Activated naive CD4-positive, alpha-beta T cell treated with anti-CD3 and anti-CD28 coated beads, Interleukin-2, amount 50 U/mL, for 24 hours (primary cell): ENCODE results near the gene AMOTL2.

Experiments
- H3K27ac Mint-ChIP-seq: one replicate; pipeline ENCODE4 v1.8.0; 2021; ENCODE audit warnings: mild to moderate bottlenecking, mixed read lengths
- H3K27me3 Mint-ChIP-seq: one replicate; pipeline ENCODE4 v1.8.0; 2021; ENCODE audit warnings: mixed read lengths
- H3K36me3 Mint-ChIP-seq: one replicate; pipeline ENCODE4 v1.8.0; 2021; ENCODE audit warnings: mixed read lengths
- H3K4me1 Mint-ChIP-seq: one replicate; pipeline ENCODE4 v1.8.0; 2021; ENCODE audit warnings: mixed read lengths
- H3K4me3 Mint-ChIP-seq: one replicate; pipeline ENCODE4 v1.8.0; 2021; ENCODE audit warnings: mild to moderate bottlenecking, mixed read lengths
- H3K9me3 Mint-ChIP-seq: one replicate; pipeline ENCODE4 v1.8.0; 2021; ENCODE audit warnings: mixed read lengths

Gene AMOTL2

DNA sequence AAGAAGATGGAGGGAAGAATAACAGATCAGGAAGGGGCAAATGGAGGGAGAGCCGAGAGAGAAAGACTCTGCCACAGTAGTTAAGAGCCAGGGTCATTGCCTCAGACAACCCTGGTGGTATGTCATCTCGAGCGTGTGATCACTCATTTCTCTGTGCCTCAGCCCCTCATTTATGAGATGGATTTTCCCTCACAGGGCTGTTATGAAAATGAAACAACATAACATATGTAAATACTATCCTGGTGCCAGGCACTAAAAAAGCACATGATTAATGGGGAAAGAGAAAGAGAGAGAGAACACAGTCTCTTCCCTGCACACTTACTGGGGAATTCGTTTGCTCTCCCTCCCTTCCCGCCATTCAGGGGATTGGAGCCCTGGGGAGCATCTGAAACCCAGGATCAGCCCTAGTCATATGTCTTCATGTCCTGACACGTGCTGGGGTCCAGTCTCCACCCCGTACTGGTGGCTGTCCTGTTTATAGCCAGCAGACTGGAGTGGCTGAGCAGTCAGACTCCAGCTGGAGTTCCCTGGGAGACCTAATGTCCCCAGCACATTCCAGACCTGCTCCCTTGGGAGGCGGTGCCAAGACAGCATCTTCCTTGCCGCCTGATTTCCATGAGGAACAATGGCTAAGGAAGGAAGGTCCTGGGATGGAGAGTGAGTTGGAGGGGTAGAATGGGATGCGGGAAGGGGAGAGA is 14.7 kb upstream of the AMOTL2 start:
- no peak overlapping the region for H3K4me3 Mint-ChIP-seq
- peaks cover 7% of the 10 kb centered on the region for H3K27me3 Mint-ChIP-seq
- H3K27ac Mint-ChIP-seq: no peak overlapping the region
- H3K9me3 Mint-ChIP-seq: no peaks in the 10 kb centered on the region
- H3K4me1 Mint-ChIP-seq: no peaks in the 10 kb centered on the region
- H3K36me3 Mint-ChIP-seq: no peaks in the 10 kb centered on the region

DNA sequence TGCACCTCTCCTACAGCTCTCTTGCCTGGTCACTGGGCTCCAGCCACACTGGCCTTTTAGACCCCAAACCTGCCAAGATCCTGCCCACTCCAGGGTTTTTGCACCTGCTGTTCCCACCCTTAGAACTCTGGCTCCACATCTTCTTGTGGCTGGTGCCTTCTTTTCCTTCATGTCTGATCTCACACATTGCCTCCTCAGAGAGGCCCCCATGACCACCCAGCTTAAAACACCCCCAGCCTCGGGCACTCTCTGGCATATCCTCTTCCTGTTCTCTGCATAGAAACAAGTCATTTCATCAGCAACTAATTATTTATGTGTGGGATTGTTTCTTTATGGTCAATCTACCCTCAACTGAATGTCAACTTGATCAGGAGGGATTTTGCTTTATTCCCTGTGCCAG is 14.0 kb upstream of the AMOTL2 start:
- Mint-ChIP-seq H3K36me3 (no peaks in the 10 kb centered on the region), H3K27ac (no peak overlapping the region), H3K9me3 (no peaks in the 10 kb centered on the region), H3K4me1 (no peaks in the 10 kb centered on the region), H3K4me3 (no peak overlapping the region), H3K27me3 (peaks cover 7% of the 10 kb centered on the region)

DNA sequence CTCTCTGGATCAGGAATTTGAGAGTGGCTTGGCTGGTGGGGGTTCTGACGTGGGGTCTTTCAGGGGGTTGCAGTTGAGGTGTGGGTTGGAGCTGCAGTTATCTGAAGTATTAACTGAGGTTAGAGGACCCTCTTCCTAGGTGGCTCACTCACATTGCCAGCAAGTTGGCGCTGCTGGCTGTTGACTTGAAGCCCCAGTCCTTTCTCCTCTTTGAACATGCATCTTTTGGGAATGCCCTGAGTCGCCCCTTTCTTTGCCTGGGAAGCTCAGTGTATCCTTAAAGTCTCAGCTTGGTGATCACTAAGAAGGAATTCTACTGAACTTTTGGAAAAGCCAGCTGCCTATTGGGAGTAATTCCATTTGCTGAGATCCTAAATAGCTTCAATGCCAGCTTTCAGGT is 13.0 kb upstream of the AMOTL2 start:
- no peaks in the 10 kb centered on the region for H3K36me3 Mint-ChIP-seq
- H3K27me3 Mint-ChIP-seq: peaks cover 7% of the 10 kb centered on the region
- no peak overlapping the region for H3K4me3 Mint-ChIP-seq
- no peaks in the 10 kb centered on the region for H3K4me1 Mint-ChIP-seq
- H3K9me3 Mint-ChIP-seq: no peaks in the 10 kb centered on the region
- H3K27ac Mint-ChIP-seq: no peak overlapping the region

DNA sequence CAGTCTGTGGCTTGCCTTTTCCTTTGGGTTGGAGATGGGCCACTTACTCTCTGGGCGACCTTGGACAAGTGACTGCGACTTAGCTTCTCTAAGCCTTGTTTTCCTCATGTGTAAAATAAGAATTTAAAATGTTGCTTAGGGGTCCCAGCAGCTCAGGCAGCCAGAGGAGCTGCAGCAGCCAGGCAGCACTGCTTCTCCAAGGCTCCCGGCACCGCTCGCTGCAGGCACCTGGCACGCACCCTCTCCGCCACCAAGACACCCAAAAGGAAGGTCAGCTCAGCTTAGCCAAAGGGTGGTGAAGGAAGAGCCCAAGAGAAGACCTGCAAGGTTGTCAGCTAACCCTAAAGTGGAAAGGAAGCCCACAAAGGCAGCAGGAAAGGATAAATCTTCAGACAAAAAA is 10.7 kb upstream of the AMOTL2 start:
- H3K27me3 Mint-ChIP-seq: peaks cover 6% of the 10 kb centered on the region
- H3K9me3 Mint-ChIP-seq: no peaks in the 10 kb centered on the region
- no peak overlapping the region for H3K4me3 Mint-ChIP-seq
- H3K36me3 Mint-ChIP-seq: no peaks in the 10 kb centered on the region
- no peaks in the 10 kb centered on the region for H3K4me1 Mint-ChIP-seq
- no peak overlapping the region for H3K27ac Mint-ChIP-seq

DNA sequence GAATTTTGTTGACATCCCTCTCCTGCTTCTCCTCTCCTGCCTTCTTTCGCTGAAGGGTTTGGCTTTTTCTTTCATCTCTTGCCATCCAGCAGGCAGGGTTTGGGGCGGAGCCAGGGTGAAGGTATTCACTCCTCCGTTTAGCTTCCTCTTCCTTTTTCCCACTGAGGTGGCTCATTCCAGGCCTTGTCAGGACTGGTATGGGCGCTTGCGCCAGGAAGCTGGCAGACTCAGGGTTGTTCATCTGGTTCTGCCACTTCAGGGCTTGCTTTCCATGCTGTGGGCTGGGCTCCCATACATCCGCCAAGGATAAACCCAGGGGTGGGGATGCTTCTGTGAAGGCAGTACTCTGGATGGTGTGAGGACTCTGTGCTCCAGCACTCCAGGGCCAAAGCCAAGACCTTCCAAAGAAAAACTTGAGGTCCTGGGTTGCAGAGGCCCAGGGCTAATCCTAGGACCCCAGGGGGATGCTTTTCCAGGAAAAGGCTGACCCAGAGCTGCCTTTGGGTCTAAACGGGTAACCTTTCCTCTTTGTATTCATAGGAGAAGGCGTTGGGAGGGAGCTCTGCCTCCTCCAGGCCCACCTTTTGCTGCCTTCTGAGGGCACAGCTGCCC is 7.7 kb upstream of the AMOTL2 start:
- no peak overlapping the region for H3K4me3 Mint-ChIP-seq
- H3K9me3 Mint-ChIP-seq: no peaks in the 10 kb centered on the region
- H3K27me3 Mint-ChIP-seq: peaks cover 5% of the 10 kb centered on the region
- no peaks in the 10 kb centered on the region for H3K4me1 Mint-ChIP-seq
- no peak overlapping the region for H3K27ac Mint-ChIP-seq
- H3K36me3 Mint-ChIP-seq: no peaks in the 10 kb centered on the region

DNA sequence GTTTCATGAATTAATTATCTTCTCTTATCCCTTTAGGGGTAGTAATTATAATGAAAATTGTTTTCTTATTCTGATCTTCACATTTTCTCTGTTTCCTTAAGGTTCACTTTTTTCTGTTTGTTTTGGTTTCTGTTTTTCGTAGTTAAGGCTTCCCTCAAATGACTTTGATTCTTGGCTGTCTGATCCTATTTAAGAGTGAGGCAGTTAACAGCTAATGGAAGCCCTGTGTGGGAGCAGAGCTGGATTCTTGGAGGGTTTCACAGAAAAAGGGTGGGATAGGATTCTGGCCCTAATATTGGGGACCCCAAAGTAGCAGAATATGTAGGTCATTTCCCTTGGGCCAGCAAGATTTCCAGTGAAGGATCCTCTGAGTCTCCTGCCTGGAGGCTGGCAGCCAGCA is 6.8 kb upstream of the AMOTL2 start:
- Mint-ChIP-seq H3K4me1 (no peaks in the 10 kb centered on the region), H3K27me3 (peaks cover 4% of the 10 kb centered on the region), H3K4me3 (no peak overlapping the region), H3K27ac (no peak overlapping the region), H3K36me3 (no peaks in the 10 kb centered on the region), H3K9me3 (no peaks in the 10 kb centered on the region)

DNA sequence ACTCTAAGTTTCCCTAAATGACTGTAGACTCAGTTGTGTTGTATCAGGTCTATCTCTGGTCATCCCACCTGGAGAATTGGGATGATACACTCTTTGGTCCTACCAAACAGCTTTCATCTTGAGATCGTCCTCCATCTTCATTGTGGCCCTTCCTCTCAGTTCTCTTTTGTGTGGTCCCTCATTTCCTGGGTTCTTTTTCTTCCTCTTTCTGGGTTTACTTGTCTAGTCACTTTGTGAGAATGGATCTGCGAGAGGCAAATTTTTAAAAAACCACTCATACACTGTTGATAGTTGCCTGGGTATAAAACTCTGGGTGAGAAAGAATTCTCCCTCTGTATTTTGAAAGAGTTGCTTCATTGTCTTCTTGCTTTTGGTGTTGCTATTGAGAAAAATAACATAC is 6.0 kb upstream of the AMOTL2 start:
- Mint-ChIP-seq H3K4me1 (peaks cover 5% of the 10 kb centered on the region), H3K9me3 (no peaks in the 10 kb centered on the region), H3K36me3 (no peaks in the 10 kb centered on the region), H3K27ac (no peak overlapping the region), H3K27me3 (peaks cover 11% of the 10 kb centered on the region), H3K4me3 (no peak overlapping the region)

DNA sequence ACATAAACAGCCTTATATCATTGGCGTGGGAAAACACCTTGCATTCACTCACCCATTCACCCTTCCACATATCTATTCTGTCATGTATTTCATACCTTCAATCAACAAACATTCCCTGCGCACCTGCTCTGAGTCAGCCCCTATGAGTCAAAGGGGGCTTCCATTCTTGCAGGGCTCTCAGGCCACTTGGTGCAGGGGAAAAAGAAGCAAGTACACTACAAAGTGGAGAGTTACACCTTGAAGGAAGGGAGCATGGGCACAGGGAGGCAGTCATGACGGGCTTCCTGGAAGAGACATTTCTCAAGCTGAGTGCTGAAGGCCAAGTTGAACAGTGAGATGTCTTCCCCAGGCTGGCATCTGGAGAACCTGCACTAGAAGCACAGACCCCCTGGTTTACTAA is 4.6 kb upstream of the AMOTL2 start:
- peaks cover 18% of the 10 kb centered on the region for H3K27me3 Mint-ChIP-seq

DNA sequence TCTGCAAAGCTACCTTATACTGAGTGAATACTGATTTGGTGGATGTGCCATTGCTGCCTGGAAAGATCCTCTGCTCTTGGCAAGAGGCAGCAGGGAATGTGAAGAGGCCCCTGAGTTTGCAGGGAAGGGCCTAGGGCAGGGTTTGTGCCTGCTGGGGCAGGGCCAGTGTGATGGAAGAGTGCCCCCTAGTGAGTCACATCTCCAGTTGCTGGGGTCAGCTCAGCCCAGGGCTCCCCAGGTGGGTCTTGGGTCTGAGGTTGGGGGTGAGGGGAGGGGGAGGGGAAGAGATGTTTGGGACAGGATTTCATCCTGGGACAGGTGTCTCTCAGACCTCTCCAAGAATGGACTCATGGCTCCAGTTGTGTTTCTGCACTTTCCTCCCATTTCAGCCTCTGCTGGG is 4.1 kb upstream of the AMOTL2 start:
- Mint-ChIP-seq H3K36me3 (no peaks in the 10 kb centered on the region), H3K4me1 (peaks cover 13% of the 10 kb centered on the region), H3K9me3 (no peaks in the 10 kb centered on the region), H3K27ac (no peak overlapping the region), H3K4me3 (no peak overlapping the region), H3K27me3 (peaks cover 18% of the 10 kb centered on the region)

More for the DNA sequence above, 4.6 kb upstream of the AMOTL2 start:
- H3K4me3 Mint-ChIP-seq: no peak overlapping the region
- no peak overlapping the region for H3K27ac Mint-ChIP-seq
- H3K9me3 Mint-ChIP-seq: no peaks in the 10 kb centered on the region
- H3K36me3 Mint-ChIP-seq: no peaks in the 10 kb centered on the region
- H3K4me1 Mint-ChIP-seq: peaks cover 13% of the 10 kb centered on the region

DNA sequence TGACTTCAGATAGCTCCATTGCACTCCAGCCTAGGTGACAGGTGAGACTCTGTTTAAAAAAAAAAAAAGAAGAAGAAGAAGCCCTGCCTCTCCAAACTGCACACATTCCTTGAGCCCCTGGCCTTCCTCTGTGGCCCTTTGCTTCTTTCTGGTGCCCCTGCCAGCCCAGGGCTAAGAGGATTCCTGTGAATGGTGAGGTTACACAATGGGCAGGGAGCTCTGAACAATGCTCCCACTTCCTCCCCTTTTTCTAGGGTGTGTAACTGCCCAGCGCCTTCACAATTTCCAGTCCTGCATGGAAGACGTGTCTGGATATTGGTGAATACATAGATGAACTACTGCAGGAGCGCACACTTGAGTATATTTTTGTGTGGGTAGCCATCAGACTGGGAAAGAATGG is 3.6 kb upstream of the AMOTL2 start:
- H3K4me1 Mint-ChIP-seq: peaks cover 13% of the 10 kb centered on the region
- no peak overlapping the region for H3K4me3 Mint-ChIP-seq
- H3K9me3 Mint-ChIP-seq: no peaks in the 10 kb centered on the region
- no peaks in the 10 kb centered on the region for H3K36me3 Mint-ChIP-seq
- peaks cover 19% of the 10 kb centered on the region for H3K27me3 Mint-ChIP-seq
- no peak overlapping the region for H3K27ac Mint-ChIP-seq

DNA sequence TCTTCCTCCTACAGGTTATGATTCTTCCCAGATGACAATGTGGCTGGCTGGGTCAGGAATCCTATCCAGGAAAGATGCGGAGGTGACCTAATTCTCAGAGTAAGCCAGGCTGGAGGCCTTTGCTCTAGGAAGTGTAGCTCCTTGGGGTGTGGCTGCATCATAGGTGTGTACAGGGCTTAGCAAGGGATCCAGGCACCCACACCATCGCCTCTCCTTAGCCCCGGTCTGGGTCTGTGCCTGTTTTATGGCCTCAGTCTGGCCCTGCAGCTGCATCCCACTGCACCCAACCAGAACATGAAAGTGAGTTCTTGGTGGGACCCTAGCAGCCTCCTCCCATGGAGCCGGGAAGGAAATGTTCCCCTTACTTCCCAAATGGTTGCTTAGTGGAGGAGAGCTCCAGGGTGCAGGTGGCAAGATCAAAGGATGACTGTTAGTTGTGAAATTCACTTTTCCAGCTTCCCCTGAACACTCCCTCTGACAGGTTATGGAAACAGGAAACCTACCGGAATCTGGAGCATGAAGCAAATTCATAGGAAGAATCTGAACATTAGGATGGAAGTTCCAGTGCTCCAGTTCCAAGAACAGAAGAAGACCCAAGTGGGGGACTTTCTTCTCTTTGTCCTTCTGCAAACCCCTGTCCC is 2.7 kb upstream of the AMOTL2 start:
- Mint-ChIP-seq H3K27me3 (peaks cover 19% of the 10 kb centered on the region), H3K4me1 (peaks cover 13% of the 10 kb centered on the region), H3K4me3 (no peak overlapping the region), H3K27ac (no peak overlapping the region), H3K9me3 (no peaks in the 10 kb centered on the region), H3K36me3 (no peaks in the 10 kb centered on the region)

DNA sequence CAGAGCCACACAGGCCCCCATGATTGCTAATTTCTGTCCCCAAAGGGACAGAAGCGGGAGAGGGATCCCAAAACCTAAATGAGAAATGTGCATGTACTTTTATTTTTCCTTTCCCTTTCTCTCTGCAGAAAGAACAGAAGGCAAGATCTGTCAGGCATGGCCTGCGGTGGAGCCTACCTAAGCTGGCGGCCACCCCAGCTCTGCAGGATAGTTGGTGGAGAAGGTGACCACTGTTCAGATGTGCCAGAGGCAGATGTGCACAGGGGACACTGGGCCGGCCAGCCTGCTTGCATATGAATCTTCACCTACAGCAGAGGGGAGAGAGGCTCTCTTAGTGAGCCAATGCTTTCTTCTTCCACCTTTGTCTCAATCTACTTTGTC is 2.1 kb upstream of the AMOTL2 start:
- Mint-ChIP-seq H3K27me3 (peaks cover 19% of the 10 kb centered on the region), H3K27ac (no peak overlapping the region), H3K36me3 (no peaks in the 10 kb centered on the region), H3K4me3 (no peak overlapping the region), H3K9me3 (no peaks in the 10 kb centered on the region), H3K4me1 (peaks cover 13% of the 10 kb centered on the region)

DNA sequence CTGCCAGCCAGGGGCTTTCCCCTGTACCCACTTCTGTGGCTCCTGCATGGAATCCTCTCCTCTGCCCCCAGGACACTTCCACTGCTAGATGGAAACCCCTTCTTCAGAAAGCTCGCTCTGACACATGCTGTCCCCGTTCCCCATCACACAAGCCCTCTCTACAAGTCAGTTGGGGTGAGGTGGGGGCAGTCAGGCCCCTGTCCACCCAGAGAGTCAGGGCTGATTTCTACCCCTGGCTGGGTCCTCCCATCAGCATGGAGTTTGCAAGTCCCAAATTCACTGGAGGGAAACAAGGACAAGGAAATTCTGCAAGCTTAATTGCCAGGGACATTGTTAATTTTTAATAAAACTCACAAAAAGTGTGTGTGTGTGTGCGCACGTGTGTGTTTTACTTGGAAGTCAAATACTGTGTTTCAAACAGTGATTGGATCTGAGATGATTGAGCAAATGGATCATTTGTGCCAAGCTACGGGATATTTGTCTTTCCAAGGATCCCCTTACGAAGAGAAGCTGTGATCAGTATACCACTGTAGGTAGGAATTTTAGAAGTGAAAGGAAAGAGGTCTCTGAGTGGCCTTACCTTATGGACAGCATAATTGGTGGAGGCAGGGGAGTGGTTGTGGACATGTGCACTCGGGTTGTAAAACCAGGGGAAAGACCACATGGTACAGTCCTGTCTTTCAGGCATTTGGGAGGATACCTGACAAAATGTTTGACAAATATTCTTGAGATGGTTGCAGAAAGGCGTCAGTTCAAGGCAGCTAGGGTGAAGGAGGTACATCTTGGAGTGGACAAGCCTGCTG is 1.5 kb upstream of the AMOTL2 start:
- Mint-ChIP-seq H3K9me3 (no peaks in the 10 kb centered on the region), H3K27me3 (peaks cover 19% of the 10 kb centered on the region), H3K36me3 (no peaks in the 10 kb centered on the region), H3K4me3 (peak overlapping the region; percentile 28), H3K4me1 (peaks cover 13% of the 10 kb centered on the region), H3K27ac (no peak overlapping the region)

DNA sequence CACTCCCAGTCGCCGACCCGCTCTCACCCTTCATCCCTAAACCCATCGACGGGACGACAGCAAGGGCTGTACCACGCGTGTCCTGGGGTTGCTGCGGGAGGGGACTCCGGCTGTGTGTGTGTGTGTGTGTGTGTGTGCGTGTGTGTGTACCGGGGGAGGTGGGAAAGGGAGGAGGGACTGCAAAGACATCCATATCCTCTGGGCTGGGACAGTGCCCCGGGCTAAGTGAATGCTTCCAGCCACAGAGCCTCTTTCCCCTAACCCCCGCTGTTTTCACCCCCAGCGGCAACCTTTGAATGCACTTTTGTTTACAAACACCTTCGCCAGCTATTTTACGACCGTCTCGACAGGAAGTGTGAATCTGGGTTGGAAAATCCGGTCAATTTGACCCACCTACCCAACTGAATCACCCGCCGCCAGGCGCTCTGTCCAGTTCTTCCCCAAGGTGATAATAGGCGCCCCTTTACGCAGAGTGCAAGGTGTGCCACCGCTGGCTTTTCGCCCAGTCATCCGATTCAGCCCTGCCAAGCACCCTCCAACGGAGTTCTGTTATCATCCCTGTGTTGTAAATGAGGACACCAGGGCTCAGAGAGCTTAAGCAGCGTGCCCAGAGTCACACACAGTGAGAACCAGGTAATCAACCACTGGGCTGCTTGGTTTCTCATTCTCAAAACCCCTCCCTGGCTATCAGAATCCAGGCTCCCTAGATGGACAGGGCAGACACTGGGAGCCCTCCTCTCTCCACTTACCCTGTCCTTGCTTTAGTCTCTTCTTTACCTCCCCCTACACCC is 739 bp upstream of the AMOTL2 start:
- H3K27ac Mint-ChIP-seq: no peak overlapping the region
- H3K9me3 Mint-ChIP-seq: no peaks in the 10 kb centered on the region
- peaks cover 19% of the 10 kb centered on the region for H3K27me3 Mint-ChIP-seq
- H3K36me3 Mint-ChIP-seq: no peaks in the 10 kb centered on the region
- peaks cover 13% of the 10 kb centered on the region for H3K4me1 Mint-ChIP-seq
- peak overlapping the region; percentile 81 for H3K4me3 Mint-ChIP-seq
